Neuronal stem cell (in vitro differentiated cells): ENCODE measurements around the gene FGF11.

Source experiments
- DNase-seq: peaks from one replicate; pipeline ENCODE4 v3.0.0-alpha.2; 2013; ENCODE audit warnings: low spot score
- H2AFZ ChIP-seq: one replicate; pipeline ENCODE4 v1.6.1; 2013; ENCODE audit warnings: mild to moderate bottlenecking, low read length, inconsistent platforms
- H2AK5ac ChIP-seq: 2 replicates; pipeline ENCODE4 v1.6.1; 2013; ENCODE audit warnings: low read depth, mild to moderate bottlenecking, inconsistent platforms, low read length, moderate library complexity, mixed read lengths
- H2BK120ac ChIP-seq: 2 replicates; pipeline ENCODE4 v1.6.1; 2013; ENCODE audit warnings: low read depth, mild to moderate bottlenecking, inconsistent platforms, low read length, moderate library complexity, mixed read lengths
- H2BK12ac ChIP-seq: one replicate; pipeline ENCODE4 v1.6.1; 2013; ENCODE audit warnings: low read length, inconsistent platforms
- H2BK15ac ChIP-seq: 2 replicates; pipeline ENCODE4 v1.6.1; 2013; ENCODE audit warnings: mild to moderate bottlenecking, low read length, inconsistent platforms, mixed read lengths
- H2BK5ac ChIP-seq: one replicate; pipeline ENCODE4 v1.6.1; 2013; ENCODE audit warnings: inconsistent platforms, mild to moderate bottlenecking, low read length, moderate library complexity
- H3K14ac ChIP-seq: one replicate; pipeline ENCODE4 v1.6.1; 2013; ENCODE audit warnings: low read length, inconsistent platforms
- H3K18ac ChIP-seq: 2 replicates; pipeline ENCODE4 v1.6.1; 2013; ENCODE audit warnings: low read length, inconsistent platforms
- H3K23ac ChIP-seq: 2 replicates; pipeline ENCODE4 v1.6.1; 2013; ENCODE audit warnings: low read depth, mild to moderate bottlenecking, mixed read lengths, low read length, inconsistent platforms; ENCODE audit not compliant: poor library complexity
- H3K27ac ChIP-seq: replicated peaks from 3 replicates; pipeline ENCODE4 v1.5.1; 2013; ENCODE audit warnings: low read length, inconsistent platforms
- H3K27me3 ChIP-seq, 3 experiments: 2 replicates each; pipeline ENCODE4 v1.6.1; 2013; ENCODE audit warnings: low read length in 3 of 3, mild to moderate bottlenecking in 2 of 3, inconsistent platforms in 1 of 3, low read depth in 1 of 3, mixed read lengths in 1 of 3, moderate library complexity in 1 of 3; ENCODE audit not compliant: control insufficient read depth in 3 of 3, insufficient read depth in 3 of 3
- H3K36me3 ChIP-seq, 2 donors: replicated peaks in 1 of 2; 2 replicates each; pipeline ENCODE4 v1.6.1; 2013; ENCODE audit warnings: low read length in 2 of 2; ENCODE audit not compliant: control insufficient read depth in 2 of 2, insufficient read depth in 2 of 2
- H3K4ac ChIP-seq: 2 replicates; pipeline ENCODE4 v1.6.1; 2013; ENCODE audit warnings: inconsistent platforms, mild to moderate bottlenecking, low read length, moderate library complexity
- H3K4me1 ChIP-seq, 2 donors: 1 replicate in 1 of 2; 2 replicates in 1 of 2; pipeline ENCODE4 v1.6.1; 2013; ENCODE audit warnings: low read length in 2 of 2, low read depth in 1 of 2; ENCODE audit not compliant: control insufficient read depth in 2 of 2, insufficient read depth in 1 of 2
- H3K4me2 ChIP-seq: one replicate; pipeline ENCODE4 v1.6.1; 2013; ENCODE audit warnings: mild to moderate bottlenecking, low read length, inconsistent platforms; ENCODE audit not compliant: insufficient read depth, poor library complexity, severe bottlenecking
- H3K4me3 ChIP-seq, 2 donors: 2 replicates each; pipeline ENCODE4 v1.5.1; 2013; ENCODE audit warnings: low read length in 2 of 2, mild to moderate bottlenecking in 2 of 2, inconsistent platforms in 1 of 2, moderate library complexity in 1 of 2
- H3K79me1 ChIP-seq: one replicate; pipeline ENCODE4 v1.6.1; 2013; ENCODE audit warnings: low read depth, mild to moderate bottlenecking, inconsistent platforms, low read length, moderate library complexity
- H3K9ac ChIP-seq: one replicate; pipeline ENCODE4 v1.6.1; 2013; ENCODE audit warnings: mild to moderate bottlenecking, low read depth, low read length, inconsistent platforms; ENCODE audit not compliant: poor library complexity
- H3K9me3 ChIP-seq, 2 donors: replicated peaks in 1 of 2; 2 replicates each; pipeline versions ENCODE3 to v1.6.1; 2013; ENCODE audit warnings: low read length in 2 of 2, mild to moderate bottlenecking in 2 of 2, inconsistent platforms in 1 of 2, low read depth in 1 of 2, mixed read lengths in 1 of 2, moderate library complexity in 1 of 2; ENCODE audit not compliant: control insufficient read depth in 2 of 2, insufficient read depth in 1 of 2
- H4K8ac ChIP-seq: one replicate; pipeline ENCODE4 v1.6.1; 2013; ENCODE audit warnings: low read depth, mild to moderate bottlenecking, inconsistent platforms, low read length, moderate library complexity
- H4K91ac ChIP-seq: one replicate; pipeline ENCODE4 v1.6.1; 2013; ENCODE audit warnings: low read length, low read depth, mild to moderate bottlenecking, inconsistent platforms; ENCODE audit not compliant: poor library complexity
- WGBS, 2 donors: extraction: QIAGEN DNeasy Blood & Tissue Kit; methylation state at CpG; one replicate each; pipeline ENCODE4 v1.1.7; 2013; ENCODE audit warnings: missing lambda C conversion rate in 2 of 2, mixed read lengths in 1 of 2; ENCODE audit not compliant: insufficient read length in 2 of 2, insufficient replicate concordance in 1 of 2; ENCODE audit errors: extremely low coverage in 2 of 2; 5-methylcytosine and 5-hydroxymethylcytosine counted together

FGF11 gene

GRCh38 chr17:7483255-7484066 lies 44.1 kb downstream of the FGF11 start:
- Histone ChIP-seq H3K4me2 (peak overlapping the region; percentile 60), H2AK5ac (peak overlapping the region; percentile 53), H2AFZ (peak overlapping the region; percentile 96)

GRCh38 chr17:7484067-7484918 lies 45.0 kb downstream of the FGF11 start, which contains the start of gene POLR2A:
Gene POLR2A, plus strand, starts transcription at chr17:7484366.
- peak within 1 kb of the TSS; percentile 14 for H2BK5ac ChIP-seq
- H2BK15ac ChIP-seq: peak within 1 kb of the TSS; percentile 69
- peak; percentile 97 for DNase-seq
- peak within 1 kb of the TSS; percentile 76 for H3K9ac ChIP-seq
- H3K23ac ChIP-seq: peak within 1 kb of the TSS; percentile 100
- H3K9me3 ChIP-seq: no peaks in the 10 kb centered on the region
- H3K4me3 ChIP-seq: peak within 1 kb of the TSS; percentile 68 to 93
- H3K4me2 ChIP-seq: peak within 1 kb of the TSS; percentile 63
- peak within 1 kb of the TSS; percentile 72 for H4K8ac ChIP-seq
- no peak within 1 kb of the TSS for H2BK12ac ChIP-seq
- H3K27me3 ChIP-seq: no peaks in the 10 kb centered on the region
- H3K14ac ChIP-seq: peak within 1 kb of the TSS; percentile 73
- no peaks in the 10 kb centered on the region for H3K79me1 ChIP-seq
- WGBS, 2 donors: no CpG with 5 or more reads among the region's 64 CpGs
- H3K18ac ChIP-seq: peak within 1 kb of the TSS; percentile 95
- peak within 1 kb of the TSS; percentile 53 for H2AK5ac ChIP-seq
- no peak within 1 kb of the TSS for H2BK120ac ChIP-seq
- peak within 1 kb of the TSS; percentile 96 for H2AFZ ChIP-seq
- peak within 1 kb of the TSS; percentile 97 for H3K27ac ChIP-seq
- H3K4ac ChIP-seq: peak within 1 kb of the TSS; percentile 58
- peak within 1 kb of the TSS; percentile 46 for H4K91ac ChIP-seq
- peaks cover 0 to 31% of the 10 kb centered on the region in 2 donors for H3K36me3 ChIP-seq
- H3K4me1 ChIP-seq: peaks cover 15 to 24% of the 10 kb centered on the region in 2 donors

More at GRCh38 chr17:7483255-7484066, 44.1 kb downstream of the FGF11 start:
- Histone ChIP-seq H3K27me3 (no peaks in the 10 kb centered on the region), H4K8ac (peak overlapping the region; percentile 72), H2BK15ac (peak overlapping the region; percentile 69), H3K14ac (no peak overlapping the region), H3K9me3 (no peaks in the 10 kb centered on the region), H3K9ac (peak overlapping the region; percentile 71), H3K23ac (no peak overlapping the region), H3K4me3 (peak overlapping the region; percentile 68 to 93), H2BK5ac (peak overlapping the region; percentile 14), H3K4ac (peak overlapping the region; percentile 58), H3K36me3 (peaks cover 0 to 23% of the 10 kb centered on the region in 2 donors), H2BK120ac (no peak overlapping the region), H3K79me1 (peaks cover 1% of the 10 kb centered on the region), H4K91ac (peak overlapping the region; percentile 46), H3K18ac (peak overlapping the region; percentile 95), H3K4me1 (peaks cover 18 to 25% of the 10 kb centered on the region in 2 donors), H3K27ac (peak overlapping the region; percentile 97), H2BK12ac (no peak overlapping the region)
- peak; percentile 94 for DNase-seq
- no CpG with 5 or more reads among the region's 38 CpGs for whole genome bisulfite sequencing, 2 donors

- Histone ChIP-seq H3K36me3 (peaks cover 3 to 38% of the 10 kb centered on the region in 2 donors), H3K23ac (peak overlapping the region; percentile 100), H4K8ac (no peak overlapping the region), H3K9me3 (no peaks in the 10 kb centered on the region), H3K27me3 (no peaks in the 10 kb centered on the region), H2AFZ (peak overlapping the region; percentile 64), H2BK12ac (no peak overlapping the region), H2BK15ac (no peak overlapping the region), H2BK120ac (no peak overlapping the region), H2AK5ac (no peak overlapping the region), H3K4me2 (peak overlapping the region; percentile 63), H3K18ac (peak overlapping the region; percentile 90), H3K79me1 (peaks cover 2% of the 10 kb centered on the region), H3K4me3 (peak overlapping the region; percentile 68 to 85), H3K4me1 (peaks cover 13 to 23% of the 10 kb centered on the region in 2 donors), H3K4ac (no peak overlapping the region), H2BK5ac (no peak overlapping the region), H3K27ac (peak overlapping the region; percentile 35), H3K14ac (peak overlapping the region; percentile 73), H3K9ac (peak overlapping the region; percentile 76), H4K91ac (no peak overlapping the region)
- no CpG with 5 or more reads among the region's 19 CpGs for WGBS, 2 donors
- no peak for DNase-seq
Observed at GRCh38 chr17:7484919-7485377, 45.6 kb downstream of the FGF11 start.
